ENCODE measurements around the gene DLG4. TPM values are rescaled to one million over a fixed set of nuclear protein-coding genes. Genes with fewer than 3 reads are reported as not detected.

Gene DLG4
- total RNA-seq, 1 donor from 2014 or later = 6.1 TPM

GRCh38 chr17:7138800-7139381, 80.7 kb downstream of the DLG4 start:
- Histone ChIP-seq H3K36me3 (ENCODE audit: control insufficient read depth, insufficient read depth, low read length) (no peaks in the 10 kb centered on the region), H3K27me3 (ENCODE audit: control insufficient read depth, insufficient read depth, low read length) (peaks cover 30% of the 10 kb centered on the region), H3K4me3 (ENCODE audit: low read depth, low read length) (no peak overlapping the region)
- no peak for DNase-seq (ENCODE audit: low read depth)
- no peak for TF ChIP-seq CTCF (IDR thresholded peaks at IDR 0.05; ENCODE audit: insufficient read depth, low read length, poor library complexity, severe bottlenecking)

- TF ChIP-seq CTCF (IDR thresholded peaks at IDR 0.05; ENCODE audit: insufficient read depth, low read length, poor library complexity, severe bottlenecking) = no peak
- Histone ChIP-seq H3K4me3 (ENCODE audit: low read depth, low read length) (no peak overlapping the region), H3K36me3 (ENCODE audit: control insufficient read depth, insufficient read depth, low read length) (no peaks in the 10 kb centered on the region), H3K27me3 (ENCODE audit: control insufficient read depth, insufficient read depth, low read length) (peaks cover 40% of the 10 kb centered on the region)
- DNase-seq (ENCODE audit: low read depth) = no peak
Observed at GRCh38 chr17:7137171-7137943, 82.3 kb downstream of the DLG4 start.

Other genes starting within 250 kb of the DLG4 start
- gene ALOX12, start 223.8 kb downstream of the DLG4 start, total RNA-seq = 1.4 and 1.7 TPM in 2 replicates
- 375 and 389 TPM in 2 replicates for gene RNASEK, start 207.2 kb downstream of the DLG4 start, total RNA-seq
- gene BCL6B, start 196.8 kb downstream of the DLG4 start, total RNA-seq = 0.08 TPM in 1 of 2 replicates, not detected in the other
- gene SLC16A13, start 183.8 kb downstream of the DLG4 start, total RNA-seq = 3.4 and 6.0 TPM in 2 replicates
- gene SLC16A11, start 175.7 kb downstream of the DLG4 start, total RNA-seq = not detected in 2 replicates
- not detected in 2 replicates for gene CLEC10A, start 139.6 kb downstream of the DLG4 start, total RNA-seq
- gene ASGR2, start 105.0 kb downstream of the DLG4 start, total RNA-seq = not detected in 2 replicates
- gene ASGR1, start 40.5 kb downstream of the DLG4 start, total RNA-seq = 6.9 and 9.0 TPM in 2 replicates
- gene ACADVL, start 102 bp upstream of the DLG4 start, total RNA-seq = 219 and 344 TPM in 2 replicates
- gene DVL2, start 14.7 kb upstream of the DLG4 start, total RNA-seq = 57.1 and 69.8 TPM in 2 replicates
- gene PHF23, start 19.6 kb upstream of the DLG4 start, total RNA-seq = 41.3 and 53.3 TPM in 2 replicates
- 277 and 595 TPM in 2 replicates for gene GABARAP, start 22.6 kb upstream of the DLG4 start, total RNA-seq
- gene CTDNEP1, start 31.9 kb upstream of the DLG4 start, total RNA-seq = 96.0 and 97.1 TPM in 2 replicates
- gene ELP5, start 32.4 kb upstream of the DLG4 start, total RNA-seq = 20.8 and 29.0 TPM in 2 replicates
- 248 and 250 TPM in 2 replicates for gene CLDN7, start 42.6 kb upstream of the DLG4 start, total RNA-seq
- gene SLC2A4, start 61.9 kb upstream of the DLG4 start, total RNA-seq = 0.38 and 1.1 TPM in 2 replicates
- gene YBX2, start 74.8 kb upstream of the DLG4 start, total RNA-seq = 0.08 and 0.48 TPM in 2 replicates
- gene EIF5A, start 87.8 kb upstream of the DLG4 start, total RNA-seq = 460 and 490 TPM in 2 replicates
- 73.5 and 76.0 TPM in 2 replicates for gene GPS2, start 95.5 kb upstream of the DLG4 start, total RNA-seq
- gene NEURL4, start 109.5 kb upstream of the DLG4 start, total RNA-seq = 16.3 and 29.9 TPM in 2 replicates
- gene ACAP1, start 116.7 kb upstream of the DLG4 start, total RNA-seq = 0.14 and 3.6 TPM in 2 replicates
- 14.9 and 15.5 TPM in 2 replicates for gene KCTD11, start 132.3 kb upstream of the DLG4 start, total RNA-seq
- gene TMEM95, start 135.3 kb upstream of the DLG4 start, total RNA-seq = not detected in 2 replicates
- 4.0 and 13.3 TPM in 2 replicates for gene TNK1, start 161.3 kb upstream of the DLG4 start, total RNA-seq
- 61.8 and 74.7 TPM in 2 replicates for gene PLSCR3, start 174.7 kb upstream of the DLG4 start, total RNA-seq
- gene TMEM256, start 184.3 kb upstream of the DLG4 start, total RNA-seq = 66.9 and 77.1 TPM in 2 replicates
- 8.3 and 8.4 TPM in 2 replicates for gene NLGN2, start 188.0 kb upstream of the DLG4 start, total RNA-seq
- not detected in 2 replicates for gene SPEM1, start 200.5 kb upstream of the DLG4 start, total RNA-seq
- gene SPEM2, start 205.8 kb upstream of the DLG4 start, total RNA-seq = not detected in 2 replicates
- gene SPEM3, start 209.0 kb upstream of the DLG4 start, total RNA-seq = not detected in 2 replicates
- 31.7 and 34.9 TPM in 2 replicates for gene TMEM102, start 215.6 kb upstream of the DLG4 start, total RNA-seq
- gene FGF11, start 219.7 kb upstream of the DLG4 start, total RNA-seq = 1.5 and 1.8 TPM in 2 replicates
- gene CHRNB1, start 225.2 kb upstream of the DLG4 start, total RNA-seq = 19.0 and 21.6 TPM in 2 replicates